ENCODE results near the gene STON2.

STON2 gene

GRCh38 chr14:81301371-81301770, 98.8 kb downstream of the STON2 start:
- Histone ChIP-seq H3K9me3 (ENCODE audit: control insufficient read depth, insufficient read depth, low read depth, low read length) (no peaks in the 10 kb centered on the region), H3K9ac (ENCODE audit: low read length) (no peak overlapping the region), H3K27ac (ENCODE audit: low read depth, low read length) (no peak overlapping the region), H3K4me3 (ENCODE audit: low read depth, low read length) (no peak overlapping the region), H3K4me1 (ENCODE audit: control insufficient read depth, insufficient read depth, low read length) (no peaks in the 10 kb centered on the region), H3K27me3 (ENCODE audit: control insufficient read depth, insufficient read depth, low read length) (no peaks in the 10 kb centered on the region), H3K36me3 (ENCODE audit: control insufficient read depth, insufficient read depth, low read length) (no peaks in the 10 kb centered on the region)

- H3K27me3 ChIP-seq (ENCODE audit: control insufficient read depth, insufficient read depth, low read length): no peaks in the 10 kb centered on the region
- H3K4me1 ChIP-seq (ENCODE audit: control insufficient read depth, insufficient read depth, low read length): no peaks in the 10 kb centered on the region
- H3K9me3 ChIP-seq (ENCODE audit: control insufficient read depth, insufficient read depth, low read depth, low read length): no peaks in the 10 kb centered on the region
- H3K36me3 ChIP-seq (ENCODE audit: control insufficient read depth, insufficient read depth, low read length): no peaks in the 10 kb centered on the region
- H3K9ac ChIP-seq (ENCODE audit: low read length): no peak overlapping the region
- H3K4me3 ChIP-seq (ENCODE audit: low read depth, low read length): no peak overlapping the region
- H3K27ac ChIP-seq (ENCODE audit: low read depth, low read length): no peak overlapping the region
These were observed 101.2 kb downstream of the STON2 start for GRCh38 chr14:81298911-81299310.

- Histone ChIP-seq H3K4me3 (ENCODE audit: low read depth, low read length) (no peak overlapping the region), H3K36me3 (ENCODE audit: control insufficient read depth, insufficient read depth, low read length) (no peaks in the 10 kb centered on the region), H3K27ac (ENCODE audit: low read depth, low read length) (no peak overlapping the region), H3K27me3 (ENCODE audit: control insufficient read depth, insufficient read depth, low read length) (no peaks in the 10 kb centered on the region), H3K4me1 (ENCODE audit: control insufficient read depth, insufficient read depth, low read length) (no peaks in the 10 kb centered on the region), H3K9me3 (ENCODE audit: control insufficient read depth, insufficient read depth, low read depth, low read length) (no peaks in the 10 kb centered on the region), H3K9ac (ENCODE audit: low read length) (no peak overlapping the region)
These were observed 102.0 kb downstream of the STON2 start for GRCh38 chr14:81298122-81298521.

- no peak overlapping the region for H3K4me3 ChIP-seq (ENCODE audit: low read depth, low read length)
- 0 out of 2 replicates have a peak, but pooled peaks cover 1% of the 10 kb centered on the region for H3K9me3 ChIP-seq (ENCODE audit: control insufficient read depth, insufficient read depth, low read depth, low read length)
- H3K27me3 ChIP-seq (ENCODE audit: control insufficient read depth, insufficient read depth, low read length): no peaks in the 10 kb centered on the region
- H3K27ac ChIP-seq (ENCODE audit: low read depth, low read length): no peak overlapping the region
- H3K36me3 ChIP-seq (ENCODE audit: control insufficient read depth, insufficient read depth, low read length): no peaks in the 10 kb centered on the region
- H3K4me1 ChIP-seq (ENCODE audit: control insufficient read depth, insufficient read depth, low read length): no peaks in the 10 kb centered on the region
- H3K9ac ChIP-seq (ENCODE audit: low read length): no peak overlapping the region
These were observed 103.9 kb downstream of the STON2 start for GRCh38 chr14:81295958-81296923.

- Histone ChIP-seq H3K4me1 (ENCODE audit: control insufficient read depth, insufficient read depth, low read length) (no peaks in the 10 kb centered on the region; the same call in 1 of the 2 replicates), H3K27ac (ENCODE audit: low read depth, low read length) (no peak overlapping the region), H3K9ac (ENCODE audit: low read length) (no peak overlapping the region), H3K4me3 (ENCODE audit: low read depth, low read length) (no peak overlapping the region), H3K27me3 (ENCODE audit: control insufficient read depth, insufficient read depth, low read length) (no peaks in the 10 kb centered on the region), H3K9me3 (ENCODE audit: control insufficient read depth, insufficient read depth, low read depth, low read length) (peaks cover 20% of the 10 kb centered on the region), H3K36me3 (ENCODE audit: control insufficient read depth, insufficient read depth, low read length) (no peaks in the 10 kb centered on the region; the same call in 1 of the 2 replicates)
These were observed 110.6 kb downstream of the STON2 start for GRCh38 chr14:81289516-81289915.

- no peak overlapping the region for H3K27ac ChIP-seq (ENCODE audit: low read depth, low read length)
- no peaks in the 10 kb centered on the region for H3K27me3 ChIP-seq (ENCODE audit: control insufficient read depth, insufficient read depth, low read length)
- H3K36me3 ChIP-seq (ENCODE audit: control insufficient read depth, insufficient read depth, low read length): no peaks in the 10 kb centered on the region; the same call in 1 of the 2 replicates
- H3K9me3 ChIP-seq (ENCODE audit: control insufficient read depth, insufficient read depth, low read depth, low read length): peaks cover 20% of the 10 kb centered on the region
- H3K9ac ChIP-seq (ENCODE audit: low read length): no peak overlapping the region
- no peaks in the 10 kb centered on the region; the same call in 1 of the 2 replicates for H3K4me1 ChIP-seq (ENCODE audit: control insufficient read depth, insufficient read depth, low read length)
- H3K4me3 ChIP-seq (ENCODE audit: low read depth, low read length): no peak overlapping the region
These were observed 113.4 kb downstream of the STON2 start for GRCh38 chr14:81286574-81287370.

- Histone ChIP-seq H3K27me3 (ENCODE audit: control insufficient read depth, insufficient read depth, low read length) (no peaks in the 10 kb centered on the region), H3K9ac (ENCODE audit: low read length) (no peak overlapping the region), H3K27ac (ENCODE audit: low read depth, low read length) (no peak overlapping the region), H3K4me3 (ENCODE audit: low read depth, low read length) (no peak overlapping the region), H3K36me3 (ENCODE audit: control insufficient read depth, insufficient read depth, low read length) (no peaks in the 10 kb centered on the region; the same call in 1 of the 2 replicates), H3K9me3 (ENCODE audit: control insufficient read depth, insufficient read depth, low read depth, low read length) (peaks cover 11% of the 10 kb centered on the region), H3K4me1 (ENCODE audit: control insufficient read depth, insufficient read depth, low read length) (peaks cover 4% of the 10 kb centered on the region; the same call in 1 of the 2 replicates)
These were observed 114.9 kb downstream of the STON2 start for GRCh38 chr14:81285245-81285644.

GRCh38 chr14:81281332-81281731, 118.8 kb downstream of the STON2 start:
- Histone ChIP-seq H3K9ac (ENCODE audit: low read length) (no peak overlapping the region), H3K27ac (ENCODE audit: low read depth, low read length) (no peak overlapping the region), H3K4me3 (ENCODE audit: low read depth, low read length) (no peak overlapping the region), H3K36me3 (ENCODE audit: control insufficient read depth, insufficient read depth, low read length) (peaks cover 10% of the 10 kb centered on the region), H3K4me1 (ENCODE audit: control insufficient read depth, insufficient read depth, low read length) (peaks cover 4% of the 10 kb centered on the region; the same call in 1 of the 2 replicates), H3K27me3 (ENCODE audit: control insufficient read depth, insufficient read depth, low read length) (no peaks in the 10 kb centered on the region), H3K9me3 (ENCODE audit: control insufficient read depth, insufficient read depth, low read depth, low read length) (no peaks in the 10 kb centered on the region)

- no peak overlapping the region for H3K27ac ChIP-seq (ENCODE audit: low read depth, low read length)
- peaks cover 4% of the 10 kb centered on the region; the same call in 1 of the 2 replicates for H3K4me1 ChIP-seq (ENCODE audit: control insufficient read depth, insufficient read depth, low read length)
- no peak overlapping the region for H3K4me3 ChIP-seq (ENCODE audit: low read depth, low read length)
- no peaks in the 10 kb centered on the region for H3K9me3 ChIP-seq (ENCODE audit: control insufficient read depth, insufficient read depth, low read depth, low read length)
- no peak overlapping the region for H3K9ac ChIP-seq (ENCODE audit: low read length)
- H3K27me3 ChIP-seq (ENCODE audit: control insufficient read depth, insufficient read depth, low read length): no peaks in the 10 kb centered on the region
- peaks cover 10% of the 10 kb centered on the region for H3K36me3 ChIP-seq (ENCODE audit: control insufficient read depth, insufficient read depth, low read length)
These were observed 119.9 kb downstream of the STON2 start for GRCh38 chr14:81280136-81280791.

- Histone ChIP-seq H3K9ac (ENCODE audit: low read length) (no peak overlapping the region), H3K36me3 (ENCODE audit: control insufficient read depth, insufficient read depth, low read length) (peaks cover 10% of the 10 kb centered on the region), H3K4me3 (ENCODE audit: low read depth, low read length) (no peak overlapping the region), H3K4me1 (ENCODE audit: control insufficient read depth, insufficient read depth, low read length) (peaks cover 8% of the 10 kb centered on the region; the same call in 1 of the 2 replicates), H3K27ac (ENCODE audit: low read depth, low read length) (no peak overlapping the region), H3K9me3 (ENCODE audit: control insufficient read depth, insufficient read depth, low read depth, low read length) (no peaks in the 10 kb centered on the region), H3K27me3 (ENCODE audit: control insufficient read depth, insufficient read depth, low read length) (no peaks in the 10 kb centered on the region)
These were observed 123.0 kb downstream of the STON2 start for GRCh38 chr14:81277096-81277495.
